ENCODE data around the gene KCNB1.

DNA sequence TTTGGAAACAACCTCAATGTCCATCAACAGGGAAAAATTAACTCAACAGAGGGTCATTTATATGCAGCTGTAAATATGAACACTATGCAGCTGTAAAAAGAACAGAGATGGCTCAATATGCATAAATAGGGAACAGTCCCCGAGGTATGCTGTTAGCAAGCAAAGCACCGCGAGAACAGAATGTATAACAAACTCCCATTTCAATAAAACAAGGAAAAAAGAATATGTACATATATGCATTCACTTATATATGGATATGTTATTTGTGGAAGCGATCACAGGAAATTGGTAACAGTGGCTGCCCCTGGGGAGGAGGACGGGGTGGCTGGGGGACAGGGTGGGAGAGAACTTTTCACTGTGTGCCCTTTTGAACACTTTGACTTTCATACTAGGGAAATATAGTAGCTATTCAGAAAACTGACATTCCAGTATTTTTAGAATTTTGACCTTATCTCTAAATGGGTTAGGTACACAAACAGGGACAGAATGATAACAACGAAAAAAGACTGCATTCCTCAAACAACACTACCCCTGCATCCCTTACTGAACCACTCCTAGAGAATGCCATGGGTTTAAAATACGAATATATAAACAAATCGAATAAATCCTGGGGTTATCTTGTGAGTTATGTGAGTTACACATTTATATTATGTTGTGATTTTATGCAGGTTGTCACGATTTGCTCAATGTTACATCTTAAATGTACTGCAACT lies 64.5 kb downstream of the KCNB1 start:
- TF ChIP-seq, protein P1, sequence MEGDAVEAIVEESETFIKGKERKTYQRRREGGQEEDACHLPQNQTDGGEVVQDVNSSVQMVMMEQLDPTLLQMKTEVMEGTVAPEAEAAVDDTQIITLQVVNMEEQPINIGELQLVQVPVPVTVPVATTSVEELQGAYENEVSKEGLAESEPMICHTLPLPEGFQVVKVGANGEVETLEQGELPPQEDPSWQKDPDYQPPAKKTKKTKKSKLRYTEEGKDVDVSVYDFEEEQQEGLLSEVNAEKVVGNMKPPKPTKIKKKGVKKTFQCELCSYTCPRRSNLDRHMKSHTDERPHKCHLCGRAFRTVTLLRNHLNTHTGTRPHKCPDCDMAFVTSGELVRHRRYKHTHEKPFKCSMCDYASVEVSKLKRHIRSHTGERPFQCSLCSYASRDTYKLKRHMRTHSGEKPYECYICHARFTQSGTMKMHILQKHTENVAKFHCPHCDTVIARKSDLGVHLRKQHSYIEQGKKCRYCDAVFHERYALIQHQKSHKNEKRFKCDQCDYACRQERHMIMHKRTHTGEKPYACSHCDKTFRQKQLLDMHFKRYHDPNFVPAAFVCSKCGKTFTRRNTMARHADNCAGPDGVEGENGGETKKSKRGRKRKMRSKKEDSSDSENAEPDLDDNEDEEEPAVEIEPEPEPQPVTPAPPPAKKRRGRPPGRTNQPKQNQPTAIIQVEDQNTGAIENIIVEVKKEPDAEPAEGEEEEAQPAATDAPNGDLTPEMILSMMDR (IDR thresholded peaks at IDR 0.05), result no peak
- TF ChIP-seq EZH2 (IDR thresholded peaks at IDR 0.05; ENCODE audit: borderline replicate concordance, insufficient read depth, low read depth, low read length, poor library complexity, severe bottlenecking), result no peak

Data from B cell (primary cell).